Endothelial cell of umbilical vein (primary cell): Measurements from ENCODE around the gene FCGBP. TPM values are rescaled to one million over a fixed set of nuclear protein-coding genes. Genes with fewer than 3 reads are reported as not detected.
"Not testable (repeated sequence)": the region's sequence is repeated elsewhere in the genome, so short reads cannot be mapped to it uniquely, and the experiment has no call there.

Experiments used
- BruUV-seq: library from RNA; stranded (reverse); fragments of 400-500 nt; replicated peaks from 2 replicates; lab custom pipeline; 2021; lab: Mats Ljungman, UMichigan
- CTCF ChIA-PET: fragments of 300-600, 350-600 bp; sonication (Branson Sonifier 250); formaldehyde crosslinking; loops from one replicate; lab custom pipeline; 2021; ENCODE audit warnings: antibody characterized with exemption, inconsistent platforms; lab: Charles Lee
- POLR2A ChIA-PET: fragments of 300-600, 350-600 bp; sonication (Branson Sonifier 250); formaldehyde crosslinking; loops from one replicate; lab custom pipeline; 2021; ENCODE audit warnings: antibody characterized with exemption, inconsistent platforms; lab: Charles Lee
- DNase-seq: peaks from one replicate; pipeline ENCODE4 v3.0.0-alpha.2; 2011; ENCODE audit warnings: low read depth, low spot score
- FAIRE-seq: peaks from 2 replicates; lab custom pipeline; 2011; peaks lifted over from hg19 to GRCh38; lab: Jason Lieb, UNC
- H2AFZ ChIP-seq: 2 replicates; pipeline ENCODE4 v1.6.0; 2012; ENCODE audit warnings: low read depth, low read length, control low read depth, inconsistent platforms
- H3K27ac ChIP-seq: 2 replicates; pipeline ENCODE4 v1.5.1; 2011; ENCODE audit warnings: low read depth, mild to moderate bottlenecking, control low read depth, low read length, moderate library complexity; ENCODE audit not compliant: insufficient read depth
- H3K27me3 ChIP-seq, 2 experiments: 2 replicates each; pipeline versions ENCODE4 v1.6.0 to v1.6.1; 2011; ENCODE audit warnings: low read length in 2 of 2, mixed read lengths in 1 of 2; ENCODE audit not compliant: control insufficient read depth in 2 of 2, insufficient read depth in 2 of 2
- H3K36me3 ChIP-seq, 2 experiments: 2 replicates in 1 of 2; 3 replicates in 1 of 2; pipeline ENCODE4 v1.5.1; 2011; ENCODE audit warnings: low read length in 2 of 2, mild to moderate bottlenecking in 1 of 2, moderate library complexity in 1 of 2; ENCODE audit not compliant: control insufficient read depth in 2 of 2, insufficient read depth in 2 of 2; ENCODE audit errors: extremely low read depth in 1 of 2
- H3K4me1 ChIP-seq: 3 replicates; pipeline ENCODE4 v1.5.1; 2011; ENCODE audit warnings: mild to moderate bottlenecking, low read length; ENCODE audit not compliant: control insufficient read depth, insufficient read depth; ENCODE audit errors: extremely low read depth
- H3K4me2 ChIP-seq: 2 replicates; pipeline ENCODE4 v1.6.1; 2011; ENCODE audit warnings: low read length, control low read depth, mixed read lengths; ENCODE audit not compliant: insufficient read depth
- H3K4me3 ChIP-seq, 3 experiments: fragments of 200-600 bp in 1 of 3; sonication (generic), shearing (Covaris generic) in 1 of 3; replicated peaks in 1 of 3; 2 replicates each; pipeline ENCODE4 v1.5.1; 2011 to 2016; ENCODE audit warnings: control low read depth in 3 of 3, low read length in 3 of 3, mild to moderate bottlenecking in 2 of 3, inconsistent platforms in 1 of 3, low read depth in 1 of 3, moderate library complexity in 1 of 3; ENCODE audit not compliant: insufficient read depth in 1 of 3
- H3K79me2 ChIP-seq: 2 replicates; pipeline ENCODE4 v1.6.0; 2012; ENCODE audit warnings: low read length, inconsistent platforms; ENCODE audit not compliant: control insufficient read depth, insufficient read depth
- H3K9ac ChIP-seq: replicated peaks from 2 replicates; pipeline ENCODE3; 2011; ENCODE audit warnings: low read length, control low read depth; ENCODE audit not compliant: insufficient read depth; ENCODE audit errors: extremely low read depth
- H3K9me1 ChIP-seq: replicated peaks from 3 replicates; pipeline ENCODE4 v1.6.0; 2011; ENCODE audit warnings: mild to moderate bottlenecking, low read length; ENCODE audit not compliant: control insufficient read depth, insufficient read depth; ENCODE audit errors: extremely low read depth
- H3K9me3 ChIP-seq: replicated peaks from 2 replicates; pipeline ENCODE4 v1.5.1; 2012; ENCODE audit warnings: low read length, inconsistent platforms; ENCODE audit not compliant: control insufficient read depth, insufficient read depth
- H4K20me1 ChIP-seq: replicated peaks from 2 replicates; pipeline ENCODE3; 2011; ENCODE audit warnings: mild to moderate bottlenecking, low read length; ENCODE audit not compliant: control insufficient read depth, insufficient read depth; ENCODE audit errors: extremely low read depth
- dilution Hi-C: fragments of 300-500 bp; cut with MboI; formaldehyde crosslinking; loops from one replicate; pipeline ENCODE4 v1.15.0; 2019; ENCODE audit warnings: low sequenced_read_pairs; ENCODE audit not compliant: extremely low pct_ligation_motif_present
- intact Hi-C: fragments of 100-400 bp; cut with micrococcal nuclease; formaldehyde crosslinking; loops from one replicate; pipeline ENCODE4 v1.10.0; 2022
- polyA plus RNA-seq, 4 experiments: library from polyadenylated mRNA; depleted of rRNA in 3 of 4; stranded (reverse) in 3 of 4; unstranded in 1 of 4; fragments of >200 nt; gene quantifications; 2 replicates each; pipeline versions ENCODE4 v1.2.1 to v1.2.3, GENCODE V29; 2011 to 2012; ENCODE audit warnings: missing spikeins in 1 of 4
- total RNA-seq: library from RNA; stranded (reverse); gene quantifications from 2 replicates; pipeline ENCODE4 v1.2.3, GENCODE V29; 2021

The FCGBP gene
- total and polyA plus RNA-seq, 2 donors (not counting 3 experiments of a cell fraction or from before 2014, with no cell fraction given) = 0.01 TPM; not detected in 1

DNA sequence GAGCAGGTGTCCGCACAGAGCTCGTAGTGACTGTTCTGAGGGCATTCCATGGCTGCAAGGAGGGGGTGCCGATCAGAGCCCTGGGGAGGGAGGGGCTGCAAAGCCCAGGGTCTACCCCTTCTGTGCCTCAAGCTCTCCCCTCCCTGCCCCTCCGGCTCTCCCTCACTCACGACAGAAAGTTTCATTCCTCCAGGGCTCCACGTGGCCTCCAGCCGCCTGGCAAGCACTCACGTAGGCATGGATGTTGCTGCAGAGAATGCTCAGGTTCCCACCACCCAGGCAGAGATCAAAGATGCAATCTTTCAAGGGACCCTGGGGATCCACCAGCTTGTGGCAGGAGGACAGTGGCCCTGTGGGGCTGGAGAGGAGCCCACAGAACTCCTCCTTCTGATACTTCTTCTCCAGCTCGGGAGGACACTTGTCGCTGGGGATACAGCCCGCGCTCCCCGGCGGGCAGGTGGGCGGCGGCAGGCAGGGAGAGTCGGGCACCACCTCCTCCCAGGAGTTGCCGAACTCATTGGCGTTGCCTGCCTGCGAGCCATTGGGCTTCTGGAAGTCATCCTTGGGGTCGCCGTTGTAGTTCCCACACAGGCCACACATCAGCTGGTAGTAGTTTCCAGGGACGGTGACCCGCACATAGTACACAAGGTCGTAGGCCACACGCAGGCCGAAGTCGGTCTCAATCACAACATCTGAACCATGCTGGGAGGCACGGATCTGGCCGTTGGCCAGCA, 48.4 kb downstream of the FCGBP start:
- H2AFZ ChIP-seq, CTCF ChIA-PET, H3K27ac ChIP-seq, H3K4me2 ChIP-seq, H3K9me3 ChIP-seq, BruUV-seq, H3K9me1 ChIP-seq, POLR2A ChIA-PET, H3K4me1 ChIP-seq, DNase-seq, dilution Hi-C loops, FAIRE-seq, H3K4me3 ChIP-seq, H3K27me3 ChIP-seq, H3K9ac ChIP-seq, H4K20me1 ChIP-seq, H3K79me2 ChIP-seq, intact Hi-C loops, H3K36me3 ChIP-seq: not testable (repeated sequence)

DNA sequence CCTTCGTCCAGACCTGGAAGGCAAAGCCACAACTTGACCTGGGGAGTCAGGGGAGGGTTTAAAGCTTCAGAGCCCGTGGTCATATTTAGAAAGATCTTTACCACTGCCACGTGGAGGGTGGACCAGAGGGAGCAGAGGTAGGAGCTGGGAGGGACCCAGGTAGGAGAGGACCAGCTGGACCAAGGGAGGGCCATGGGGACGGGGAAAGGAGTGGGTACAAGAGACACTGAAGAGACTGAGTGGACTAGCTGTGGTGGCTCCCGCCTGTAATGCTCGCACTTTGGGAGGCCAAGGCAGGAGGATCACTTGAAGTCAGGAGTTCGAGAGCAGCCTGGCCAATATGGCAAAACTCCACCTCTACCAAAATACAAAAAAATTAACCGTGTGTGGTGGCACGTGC, 49.7 kb downstream of the FCGBP start:
- H3K36me3 ChIP-seq, dilution Hi-C loops, FAIRE-seq: not testable (repeated sequence)

More for the DNA sequence above, 49.7 kb downstream of the FCGBP start:
- CTCF ChIA-PET, intact Hi-C loops, H3K4me1 ChIP-seq, H3K9ac ChIP-seq, H3K79me2 ChIP-seq, H3K4me3 ChIP-seq, DNase-seq, H3K4me2 ChIP-seq, H4K20me1 ChIP-seq, H3K9me1 ChIP-seq, H2AFZ ChIP-seq, H3K27me3 ChIP-seq, H3K9me3 ChIP-seq, BruUV-seq, H3K27ac ChIP-seq, POLR2A ChIA-PET: not testable (repeated sequence)

Other genes with a start within 250 kb of the FCGBP start
- gene LGALS14, start 230.2 kb downstream of the FCGBP start, total RNA-seq = not detected in 2 replicates
- gene LGALS14, start 230.2 kb downstream of the FCGBP start, polyA plus RNA-seq = not detected in 2 replicates
- not detected in 2 replicates for gene CLC, start 196.6 kb downstream of the FCGBP start, total RNA-seq
- not detected in 2 replicates for gene CLC, start 196.6 kb downstream of the FCGBP start, polyA plus RNA-seq
- not detected in 2 replicates for gene LEUTX, start 155.8 kb downstream of the FCGBP start, total RNA-seq
- gene LEUTX, start 155.8 kb downstream of the FCGBP start, polyA plus RNA-seq = not detected in 2 replicates
- gene DYRK1B, start 100.5 kb downstream of the FCGBP start, total RNA-seq = 26.8 and 30.8 TPM in 2 replicates
- gene DYRK1B, start 100.5 kb downstream of the FCGBP start, polyA plus RNA-seq = 17.7 and 19.0 TPM in 2 replicates
- gene FBL, start 88.3 kb downstream of the FCGBP start, total RNA-seq = 271 and 277 TPM in 2 replicates
- 407 and 473 TPM in 2 replicates for gene FBL, start 88.3 kb downstream of the FCGBP start, polyA plus RNA-seq
- 110 and 114 TPM in 2 replicates for gene PSMC4, start 36.5 kb upstream of the FCGBP start, total RNA-seq
- gene PSMC4, start 36.5 kb upstream of the FCGBP start, polyA plus RNA-seq = 110 and 125 TPM in 2 replicates
- gene ZNF546, start 62.4 kb upstream of the FCGBP start, total RNA-seq = 4.3 and 4.4 TPM in 2 replicates
- 0.33 and 1.0 TPM in 2 replicates for gene ZNF546, start 62.4 kb upstream of the FCGBP start, polyA plus RNA-seq
- 13.0 and 13.5 TPM in 2 replicates for gene ZNF780B, start 121.6 kb upstream of the FCGBP start, total RNA-seq
- gene ZNF780B, start 121.6 kb upstream of the FCGBP start, polyA plus RNA-seq = 2.6 and 2.8 TPM in 2 replicates
- 9.9 and 11.6 TPM in 2 replicates for gene ZNF780A, start 156.3 kb upstream of the FCGBP start, total RNA-seq
- gene ZNF780A, start 156.3 kb upstream of the FCGBP start, polyA plus RNA-seq = 5.9 and 7.3 TPM in 2 replicates